ENCODE data around the gene PRKCE.

The PRKCE gene

GRCh38 chr2:46236006-46236875 is 584.8 kb downstream of the PRKCE start:
- DNase-seq: no peak

GRCh38 chr2:46236876-46237859 is 585.7 kb downstream of the PRKCE start:
- no peak for DNase-seq

Measured in fibroblast of skin of back (primary cell).